Fibroblast of lung (primary cell): Measurements from ENCODE around the gene TMEM37.

Source experiments
- CTCF ChIP-seq, 2 donors: IDR thresholded peaks in 1 of 2; conservative IDR thresholded peaks in 1 of 2; 1 replicate in 1 of 2; 2 replicates in 1 of 2; pipeline ENCODE4 v1.5.1; 2011 to 2012; ENCODE audit warnings: low read length in 2 of 2, control low read depth in 1 of 2, inconsistent platforms in 1 of 2, low read depth in 1 of 2, mild to moderate bottlenecking in 1 of 2
- EZH2 ChIP-seq: IDR thresholded peaks from 2 replicates; pipeline ENCODE4 v1.5.1; 2012; ENCODE audit warnings: low read length, control low read depth, mild to moderate bottlenecking; ENCODE audit errors: missing control alignments

DNA sequence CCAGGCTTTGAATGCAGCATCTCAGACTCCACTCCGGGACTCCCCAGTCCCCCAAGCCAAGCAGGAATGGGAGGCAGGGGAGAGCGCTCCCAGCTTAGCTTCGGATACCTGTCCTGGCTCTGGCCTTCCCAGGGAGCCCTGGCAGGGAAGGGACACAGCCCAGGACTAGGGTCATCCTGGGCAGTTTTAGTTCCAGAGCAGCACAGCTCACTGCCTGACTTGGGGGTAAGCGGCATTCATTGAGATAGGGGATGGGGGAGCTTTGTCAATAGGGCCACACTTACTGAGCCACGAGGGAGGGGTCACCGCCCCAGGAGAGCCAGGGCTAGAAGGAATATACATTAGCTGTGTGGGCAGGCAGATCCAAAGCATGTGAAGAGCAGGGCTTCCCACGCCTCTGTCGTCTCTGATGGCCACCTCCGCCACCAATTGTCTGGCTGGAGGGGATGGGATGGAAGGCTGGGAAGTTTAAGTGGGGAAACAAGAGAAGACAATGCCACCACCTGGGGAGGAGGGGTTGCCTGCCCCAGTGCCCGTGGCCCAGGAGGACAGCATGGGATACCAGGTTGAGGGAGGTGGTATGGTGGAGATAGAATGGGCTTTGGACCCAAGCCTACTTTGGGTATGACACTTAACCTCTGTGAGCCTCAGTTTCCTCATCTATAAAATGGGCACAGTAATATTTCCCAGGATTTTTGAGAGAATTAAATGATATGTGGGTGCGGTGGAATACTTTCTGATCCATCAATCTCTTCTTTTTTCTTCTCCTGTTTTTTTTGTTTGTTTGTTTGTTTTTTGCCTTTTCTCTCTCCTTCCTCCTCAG, 52.5 kb downstream of the TMEM37 start:
- TF ChIP-seq EZH2 (no peak), CTCF (conservative IDR thresholded peaks at IDR 0.05 in 1 of 2, IDR thresholded peaks at IDR 0.05 in 1 of 2; ENCODE audit: low read depth in 1 of 2, low read length in 2 of 2) (no peak)
